HCT116 (cell line): Measurements from ENCODE around the gene CHML. TPM values are rescaled to one million over a fixed set of nuclear protein-coding genes. Genes with fewer than 3 reads are reported as not detected.
A peak's percentile ranks its signal among the peaks of the same experiment; 100 is the strongest.

Experiments used
- ATAC-seq: fragments of 200-7000 bp; cut with Tn5 transposase; 2 replicates; pipeline ENCODE4 v1.9.1; 2020; ENCODE audit warnings: mild to moderate bottlenecking, moderate library complexity
- BruUV-seq: library from RNA; stranded (reverse); fragments of 400-500 nt; replicated peaks from 2 replicates; lab custom pipeline; 2021; lab: Mats Ljungman, UMichigan
- CTCF ChIA-PET: fragments of 300-600 bp; sonication (Branson Sonifier 250); formaldehyde crosslinking; loops from one replicate; lab custom pipeline; 2021; ENCODE audit warnings: antibody characterized with exemption; lab: Charles Lee
- POLR2A ChIA-PET: fragments of 300-600, 350-600 bp; sonication (Branson Sonifier 250); formaldehyde crosslinking; loops from one replicate; lab custom pipeline; 2021; ENCODE audit warnings: antibody characterized with exemption; lab: Charles Lee
- RAD21 ChIA-PET, 2 experiments: fragments of 300-600 bp; sonication (Branson Sonifier 250); formaldehyde crosslinking; loops; one replicate each; lab custom pipeline; 2023; ENCODE audit warnings: low total read pairs in 2 of 2; ENCODE audit not compliant: uncharacterized antibody in 2 of 2, unreplicated experiment in 2 of 2, low non-redundant PET in 1 of 2; lab: Charles Lee
- DNase-seq: peaks from one replicate; pipeline ENCODE4 v3.0.0-alpha.2; 2010; ENCODE audit warnings: low read depth, low spot score
- H2AFZ ChIP-seq: fragments of 200-600 bp; shearing (Covaris generic), sonication (generic); 2 replicates; pipeline ENCODE4 v1.6.1; 2017; ENCODE audit warnings: low read depth, mixed run types, mixed read lengths, antibody characterized with exemption, low read length; ENCODE audit not compliant: poor library complexity, severe bottlenecking
- H3K27ac ChIP-seq: 2 replicates; pipeline ENCODE4 v1.5.1; 2012; ENCODE audit warnings: low read depth, low read length
- H3K27me3 ChIP-seq: fragments of 200-600 bp; sonication (generic); 2 replicates; pipeline ENCODE4 v1.6.1; 2016; ENCODE audit warnings: mixed run types, low read length, mixed read lengths; ENCODE audit not compliant: insufficient read depth
- H3K36me3 ChIP-seq, 2 experiments: fragments of 200-500 bp in 1 of 2; fragments of 200-600 bp in 1 of 2; sonication (Bioruptor generic) in 1 of 2; sonication (generic) in 1 of 2; 2 replicates each; pipeline versions ENCODE4 v1.5.1 to v1.6.1; 2014 to 2016; ENCODE audit warnings: low read length in 2 of 2, inconsistent platforms in 1 of 2, mixed read lengths in 1 of 2, mixed run types in 1 of 2; ENCODE audit not compliant: insufficient read depth in 2 of 2, control insufficient read depth in 1 of 2
- H3K4me1 ChIP-seq, 2 experiments: fragments of 200-600 bp in 1 of 2; sonication (generic) in 1 of 2; 2 replicates each; pipeline versions ENCODE4 v1.5.1 to v1.6.1; 2012 to 2017; ENCODE audit warnings: low read length in 2 of 2, inconsistent platforms in 1 of 2, mild to moderate bottlenecking in 1 of 2, mixed read lengths in 1 of 2, mixed run types in 1 of 2, moderate library complexity in 1 of 2; ENCODE audit not compliant: insufficient read depth in 2 of 2, control insufficient read depth in 1 of 2
- H3K4me2 ChIP-seq: fragments of 200-600 bp; sonication (generic); 2 replicates; pipeline ENCODE4 v1.6.1; 2017; ENCODE audit warnings: mixed run types, low read length, mixed read lengths
- H3K4me3 ChIP-seq, 2 experiments: fragments of 200-600 bp in 1 of 2; sonication (generic) in 1 of 2; replicated peaks in 1 of 2; 2 replicates each; pipeline ENCODE4 v1.5.1; 2011 to 2016; ENCODE audit warnings: low read length in 2 of 2, control low read depth in 1 of 2, low read depth in 1 of 2, mild to moderate bottlenecking in 1 of 2, mixed read lengths in 1 of 2, mixed run types in 1 of 2
- H3K79me2 ChIP-seq: fragments of 200-600 bp; sonication (generic); 2 replicates; pipeline ENCODE4 v1.6.1; 2017; ENCODE audit warnings: mild to moderate bottlenecking, mixed run types, low read length, moderate library complexity, mixed read lengths; ENCODE audit not compliant: insufficient read depth
- H3K9ac ChIP-seq: fragments of 200-600 bp; sonication (generic); 2 replicates; pipeline ENCODE4 v1.6.1; 2016; ENCODE audit warnings: low read length, mixed read lengths
- H3K9me2 ChIP-seq: fragments of 200-600 bp; sonication (generic), shearing (Covaris generic); 2 replicates; pipeline ENCODE4 v1.6.1; 2017; ENCODE audit warnings: mixed run types, mild to moderate bottlenecking, moderate library complexity; ENCODE audit not compliant: insufficient read depth
- H3K9me3 ChIP-seq, 2 experiments: fragments of 200-500 bp in 1 of 2; fragments of 200-600 bp in 1 of 2; sonication (Bioruptor generic) in 1 of 2; sonication (generic) in 1 of 2; 2 replicates each; pipeline ENCODE4 v1.6.1; 2014 to 2017; ENCODE audit warnings: low read length in 2 of 2, mixed read lengths in 2 of 2, inconsistent platforms in 1 of 2, low read depth in 1 of 2, mild to moderate bottlenecking in 1 of 2, mixed run types in 1 of 2, moderate library complexity in 1 of 2; ENCODE audit not compliant: control insufficient read depth in 1 of 2, insufficient read depth in 1 of 2
- H4K20me1 ChIP-seq: fragments of 200-600 bp; sonication (generic), shearing (Covaris generic); 2 replicates; pipeline ENCODE4 v1.6.1; 2017; ENCODE audit warnings: mixed run types, mild to moderate bottlenecking, moderate library complexity; ENCODE audit not compliant: insufficient read depth
- CTCF ChIP-seq, 3 experiments: fragments of 200-600 bp in 1 of 3; sonication (generic) in 1 of 3; IDR thresholded peaks in 2 of 3; conservative IDR thresholded peaks in 1 of 3; 2 replicates each; pipeline ENCODE4 v1.5.1; 2012 to 2017; ENCODE audit warnings: low read depth in 2 of 3, low read length in 2 of 3, antibody characterized with exemption in 1 of 3, borderline replicate concordance in 1 of 3, control low read depth in 1 of 3, mild to moderate bottlenecking in 1 of 3, mixed read lengths in 1 of 3, mixed run types in 1 of 3, moderate library complexity in 1 of 3; ENCODE audit not compliant: insufficient read depth in 1 of 3
- EGR1 ChIP-seq: IDR thresholded peaks from 2 replicates; pipeline ENCODE4 v1.6.1; 2012; ENCODE audit warnings: low read depth
- MAX ChIP-seq: IDR thresholded peaks from 2 replicates; pipeline ENCODE4 v1.6.1; 2012
- RAD21 ChIP-seq: IDR thresholded peaks from 2 replicates; pipeline ENCODE4 v1.6.1; 2012; ENCODE audit warnings: low read depth, mild to moderate bottlenecking
- SIN3A ChIP-seq: IDR thresholded peaks from 2 replicates; pipeline ENCODE4 v1.6.1; 2012; ENCODE audit warnings: low read depth
- TCF7L2 ChIP-seq: IDR thresholded peaks from 2 replicates; pipeline ENCODE4 v1.7.0; 2011; ENCODE audit warnings: borderline replicate concordance, inconsistent platforms; ENCODE audit not compliant: insufficient read depth, insufficient read length; ENCODE audit errors: extremely low read depth
- intact Hi-C: fragments of 100-400 bp; cut with micrococcal nuclease; formaldehyde crosslinking; loops from 2 replicates; pipeline ENCODE4 v1.10.0; 2022
- total RNA-seq: library from RNA; stranded (reverse); gene quantifications from one replicate; pipeline ENCODE4 v1.2.1, GENCODE V29; 2021; ENCODE audit not compliant: unreplicated experiment

The CHML gene
- total RNA-seq, 1 experiment from 2014 or later: 9.7 TPM

- H4K20me1 ChIP-seq: no peaks in the 10 kb centered on the region; the same call in 1 of the 2 replicates
- H3K9me2 ChIP-seq: no peaks in the 10 kb centered on the region
- no peak for ATAC-seq
- POLR2A ChIA-PET: no interaction called here
- H2AFZ ChIP-seq: no peak overlapping the region
- CTCF ChIA-PET: no interaction called here
- RAD21 ChIA-PET: no interaction called here
- H3K4me1 ChIP-seq: peaks cover 0 to 9% of the 10 kb centered on the region in 2 experiments; a peak in 1 of 4 replicates
- BruUV-seq: no TSS peak
- H3K9ac ChIP-seq: no peak overlapping the region
- no peak overlapping the region for H3K4me2 ChIP-seq
- H3K4me3 ChIP-seq: no peak overlapping the region
- intact Hi-C loops: no loop called here
- H3K27me3 ChIP-seq: no peaks in the 10 kb centered on the region
- H3K79me2 ChIP-seq: no peaks in the 10 kb centered on the region
- DNase-seq: no peak
- no peak for TF ChIP-seq EGR1
- TF ChIP-seq SIN3A: no peak
- no peaks in the 10 kb centered on the region for H3K36me3 ChIP-seq
- no peak overlapping the region for H3K27ac ChIP-seq
- no peaks in the 10 kb centered on the region for H3K9me3 ChIP-seq
Measured at GRCh38 chr1:241606544-241606943, 33.6 kb downstream of the CHML start.

GRCh38 chr1:241605146-241605805 is 34.9 kb downstream of the CHML start:
- POLR2A ChIA-PET: no interaction called here
- H3K36me3 ChIP-seq: no peaks in the 10 kb centered on the region
- H2AFZ ChIP-seq: no peak overlapping the region
- H3K9me3 ChIP-seq: no peaks in the 10 kb centered on the region
- no peaks in the 10 kb centered on the region; the same call in 1 of the 2 replicates for H4K20me1 ChIP-seq
- H3K9ac ChIP-seq: no peak overlapping the region
- no peak for DNase-seq
- H3K27ac ChIP-seq: no peak overlapping the region
- no peak overlapping the region for H3K4me3 ChIP-seq
- H3K4me1 ChIP-seq: peaks cover 0 to 9% of the 10 kb centered on the region in 2 experiments; a peak in 1 of 4 replicates
- H3K9me2 ChIP-seq: no peaks in the 10 kb centered on the region
- intact Hi-C loops: no loop called here
- RAD21 ChIA-PET: no interaction called here
- CTCF ChIA-PET: interaction anchor here (0.7 to 1.4 kb wide), 4 partner anchors 12 to 73 kb away, joined by 3 to 4 read pairs (median 3); partner anchors contain the start of gene KMO
- BruUV-seq: no TSS peak
- H3K79me2 ChIP-seq: no peaks in the 10 kb centered on the region
- no peak overlapping the region for H3K4me2 ChIP-seq
- no peaks in the 10 kb centered on the region for H3K27me3 ChIP-seq
- ATAC-seq: peak; percentile 73
- peak; percentile 27; the same call in 1 of the 2 replicates for TF ChIP-seq RAD21
- TF ChIP-seq MAX: no peak
- no peak for TF ChIP-seq TCF7L2
- peak in 2 of 3 experiments; percentile 47 to 53; a peak in 4 of 6 replicates for TF ChIP-seq CTCF (IDR thresholded peaks at IDR 0.05 in 2 of 3, conservative IDR thresholded peaks at IDR 0.05 in 1 of 3; ENCODE audit: borderline replicate concordance in 1 of 3, insufficient read depth in 1 of 3, low read depth in 2 of 3, low read length in 2 of 3)
